Activated CD4-positive, CD25-positive, alpha-beta regulatory T cell treated with anti-CD3 and anti-CD28 coated beads, Interleukin-2, amount 50 U/mL, for 24 hours (primary cell): ENCODE results near the gene CYP27B1.

ENCODE experiments used
- ATAC-seq, 2 donors: fragments of 150-1000 bp; cut with Tn5 transposase; one replicate each; pipeline ENCODE4 v1.10.0; 2021; ENCODE audit warnings: mild to moderate bottlenecking in 1 of 2, moderate library complexity in 1 of 2

Gene CYP27B1

GRCh38 chr12:57750561-57751431, 16.1 kb downstream of the CYP27B1 start:
- ATAC-seq = no peak

DNA sequence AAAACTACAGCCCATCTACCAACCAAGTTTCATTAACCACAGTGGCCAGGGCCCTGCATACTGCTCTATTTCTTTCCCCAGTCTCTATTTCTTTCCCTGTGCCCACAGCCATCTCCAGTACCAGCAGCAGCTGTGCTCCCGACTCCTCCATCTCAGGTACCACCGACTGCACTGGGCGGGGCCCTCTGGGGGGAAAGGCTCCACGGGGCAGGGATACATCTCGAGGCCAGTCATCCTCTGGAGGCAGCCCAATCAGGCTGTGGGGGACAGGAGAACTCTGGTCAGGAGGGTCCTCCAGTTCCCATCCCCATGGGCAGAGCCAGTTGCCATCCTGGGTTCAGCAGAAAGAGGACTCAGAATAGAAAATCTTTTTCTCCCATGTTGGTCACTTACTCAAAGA, 17.8 kb downstream of the CYP27B1 start:
- ATAC-seq = no peak

- no peak for ATAC-seq
Observed at GRCh38 chr12:57746025-57746424, 20.9 kb downstream of the CYP27B1 start.

GRCh38 chr12:57745485-57745881, 21.4 kb downstream of the CYP27B1 start:
- ATAC-seq = no peak

DNA sequence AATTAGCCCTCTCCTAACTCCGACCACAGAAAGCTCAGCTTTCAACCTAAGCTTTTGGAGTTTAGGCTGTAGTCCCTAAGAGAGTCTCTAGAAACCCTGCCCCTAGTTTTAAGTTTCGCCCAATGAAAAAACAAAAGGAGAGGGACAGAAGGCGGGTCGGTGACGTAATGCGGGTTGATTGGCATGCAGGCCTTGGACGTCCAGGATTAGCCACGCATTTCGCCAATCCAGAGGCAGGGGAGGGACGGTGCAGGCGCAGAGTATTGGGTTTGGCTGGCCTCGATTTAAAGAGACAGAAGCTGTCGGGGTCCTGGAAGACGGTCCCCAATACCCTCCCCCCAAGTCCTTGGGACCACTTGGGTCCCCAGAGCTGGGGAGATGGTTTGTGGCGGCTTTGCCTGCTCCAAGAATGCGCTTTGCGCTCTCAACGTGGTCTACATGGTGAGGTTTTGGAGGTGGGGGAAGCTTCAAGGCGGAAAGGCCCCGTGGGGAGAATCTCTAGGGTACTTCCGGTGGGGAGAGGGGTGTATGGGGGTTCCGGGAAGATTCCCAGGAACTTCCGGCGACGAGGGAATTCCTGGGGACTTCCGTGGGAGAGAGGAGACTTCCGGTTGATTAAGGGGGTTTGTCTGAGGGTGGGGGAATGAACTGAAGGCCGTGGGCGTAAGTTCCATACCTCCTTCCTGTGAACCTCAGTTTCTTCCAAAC, 21.9 kb downstream of the CYP27B1 start, which contains the start of gene TSPAN31:
TSPAN31 (plus strand) TSS at position 263 of the 708 bp plus-strand sequence; CDS start at position 379, 116 bp downstream.
- peak; percentile 87 to 90 for ATAC-seq

DNA sequence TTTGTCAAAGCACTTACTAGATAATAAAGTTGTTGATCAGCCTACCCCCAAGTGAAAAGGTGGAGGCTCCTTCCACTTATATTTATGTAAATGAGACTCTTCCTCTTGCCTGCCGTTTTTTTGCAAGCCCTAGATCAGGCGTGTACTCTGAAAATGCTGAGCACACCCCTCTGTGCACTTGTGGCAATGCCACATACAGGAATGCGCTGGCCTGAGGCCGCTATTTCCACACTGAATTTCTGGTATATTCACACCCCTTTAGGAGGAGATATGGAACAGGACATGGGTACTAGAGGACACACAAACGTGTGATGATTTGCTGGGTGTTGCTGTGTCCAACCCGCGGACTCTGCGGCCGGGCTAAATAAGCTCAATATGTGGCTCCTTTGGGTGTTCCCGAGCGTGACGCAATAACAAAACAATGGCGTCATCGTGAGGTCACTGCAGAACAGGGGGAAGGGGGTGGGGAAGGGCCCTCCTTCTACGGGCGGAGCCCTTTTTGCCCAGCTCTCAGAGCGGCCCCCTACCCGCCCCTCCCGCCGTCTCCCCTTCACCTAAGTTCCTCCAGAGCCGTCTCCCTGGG, 22.6 kb downstream of the CYP27B1 start:
- peak; percentile 39 to 44 for ATAC-seq

DNA sequence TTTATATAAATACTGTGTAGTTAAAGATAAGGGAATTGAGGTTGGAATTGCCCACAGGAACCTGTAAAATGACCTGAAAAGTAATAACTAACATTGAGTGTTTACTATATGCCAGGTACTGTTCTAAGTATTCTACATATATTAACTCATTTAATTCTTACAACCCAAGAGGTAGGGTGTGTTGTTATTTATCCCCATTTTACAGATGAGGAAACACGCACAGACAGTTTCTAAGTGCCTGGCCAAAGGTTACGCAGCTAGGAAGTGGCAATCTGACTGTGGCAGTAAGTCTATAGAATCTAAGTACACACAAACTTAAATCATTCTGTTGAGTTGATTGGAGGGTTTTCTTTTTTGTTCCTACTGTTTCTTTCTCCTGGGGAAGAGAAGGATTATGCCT, 23.1 kb downstream of the CYP27B1 start:
- ATAC-seq = no peak

GRCh38 chr12:57741844-57742738, 24.8 kb downstream of the CYP27B1 start:
- ATAC-seq = peak; percentile 66 to 67

DNA sequence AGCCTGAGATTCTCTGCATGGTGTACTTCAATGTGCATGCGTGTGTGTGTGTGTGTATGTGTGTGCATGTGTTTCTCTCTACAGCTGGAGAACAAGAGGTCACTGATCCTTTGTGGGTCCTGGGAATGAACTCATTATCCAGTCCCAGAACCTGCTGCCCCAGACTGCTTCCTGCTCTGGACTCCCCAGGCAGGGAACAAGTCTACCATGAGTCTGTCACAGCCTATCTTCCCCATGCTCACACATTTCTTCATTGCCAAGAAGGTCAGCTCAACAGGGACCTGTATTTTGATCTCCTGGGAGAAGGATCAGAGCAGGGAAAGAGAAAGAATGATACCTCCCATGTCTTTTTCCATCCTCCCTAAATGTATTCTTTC, 25.5 kb downstream of the CYP27B1 start:
- ATAC-seq = no peak

DNA sequence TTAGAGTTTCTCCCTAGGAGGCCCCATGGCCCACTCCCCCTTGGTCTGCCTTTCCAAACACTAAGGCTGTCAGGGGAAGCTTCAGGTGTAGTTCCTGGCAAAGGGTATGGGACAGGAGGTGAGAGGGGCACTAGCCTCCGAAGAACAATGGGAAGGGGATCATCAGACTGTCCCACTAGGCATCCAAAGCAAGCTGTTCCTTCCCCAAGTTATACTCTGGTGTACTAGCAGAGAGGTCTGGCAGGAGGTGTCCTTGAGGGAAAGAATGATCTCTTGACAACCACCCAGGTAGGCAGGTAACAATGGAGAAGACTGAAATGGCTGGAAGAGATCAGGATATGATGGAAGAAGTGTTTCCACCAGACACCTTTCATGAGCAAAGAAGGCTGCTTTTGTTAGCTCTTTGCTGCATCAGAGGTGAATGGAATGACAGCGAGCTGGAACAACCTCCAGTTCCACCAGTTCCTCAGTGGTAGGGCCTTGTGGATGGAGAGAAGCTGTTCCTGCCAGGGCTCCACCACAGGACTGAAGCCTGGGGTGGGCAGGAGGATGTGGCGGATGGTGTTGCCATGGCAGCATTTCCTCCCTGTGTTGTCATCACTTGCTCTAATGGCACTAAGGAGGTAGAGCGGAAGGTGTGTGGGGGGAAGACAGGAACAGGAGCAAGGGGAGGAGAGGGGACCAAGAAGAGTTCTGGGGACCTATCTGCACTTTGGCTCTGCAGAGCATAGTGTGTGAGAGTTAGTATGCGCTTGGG, 26.0 kb downstream of the CYP27B1 start:
- peak; percentile 61 to 64 for ATAC-seq

GRCh38 chr12:57739914-57740538, 26.9 kb downstream of the CYP27B1 start:
- ATAC-seq = no peak

- no peak for ATAC-seq
Observed at GRCh38 chr12:57739387-57739786, 27.5 kb downstream of the CYP27B1 start.

- no peak for ATAC-seq
Observed at GRCh38 chr12:57738661-57739237, 28.1 kb downstream of the CYP27B1 start, which contains the start of gene AGAP2. AGAP2 (minus strand) TSS chr12:57738742; CDS start chr12:57738246, 496 bp downstream.

GRCh38 chr12:57737467-57738460, 29.1 kb downstream of the CYP27B1 start:
- ATAC-seq = no peak

GRCh38 chr12:57736741-57737466, 30.0 kb downstream of the CYP27B1 start:
- ATAC-seq = no peak

- ATAC-seq = no peak
Observed at GRCh38 chr12:57735952-57736740, 30.7 kb downstream of the CYP27B1 start.

DNA sequence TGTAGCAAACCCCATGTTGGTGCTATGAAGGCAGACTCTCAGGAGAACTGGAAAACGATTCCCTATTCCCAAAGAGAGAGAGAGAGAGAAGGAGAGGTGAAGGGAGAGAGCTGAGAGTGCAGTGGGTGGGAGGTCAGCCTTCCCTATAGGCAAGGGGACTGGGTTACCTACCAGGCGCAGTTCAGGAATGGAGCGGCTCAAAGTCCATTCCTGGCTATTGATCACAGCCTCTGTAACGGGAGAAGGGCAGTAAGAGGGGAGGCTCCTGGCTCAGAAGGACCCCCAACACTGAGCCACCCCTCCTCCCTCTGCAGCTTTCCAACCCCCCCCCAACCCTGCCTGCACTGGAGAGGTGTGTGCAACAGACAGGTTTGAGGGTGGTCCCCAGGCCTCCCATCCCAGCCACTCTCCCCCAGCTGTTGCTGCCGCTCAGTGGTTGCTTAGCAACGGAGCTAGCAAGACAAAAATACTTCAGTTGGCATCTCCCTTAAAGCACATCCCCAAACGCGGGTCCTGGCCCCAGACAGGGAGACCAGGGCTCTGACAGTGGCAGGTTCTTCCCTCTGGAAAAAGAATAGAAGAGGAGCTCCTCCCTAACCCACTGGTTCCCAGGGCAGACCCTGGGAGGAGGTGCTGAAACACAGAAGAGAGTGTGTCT, 31.6 kb downstream of the CYP27B1 start:
- ATAC-seq = no peak
